GDM1 (cell line): ENCODE measurements around the gene NTM.

Experiments
- DNase-seq: peaks from one replicate; lab custom pipeline; 2025; lab: John Stamatoyannopoulos, UW

Gene NTM

DNA sequence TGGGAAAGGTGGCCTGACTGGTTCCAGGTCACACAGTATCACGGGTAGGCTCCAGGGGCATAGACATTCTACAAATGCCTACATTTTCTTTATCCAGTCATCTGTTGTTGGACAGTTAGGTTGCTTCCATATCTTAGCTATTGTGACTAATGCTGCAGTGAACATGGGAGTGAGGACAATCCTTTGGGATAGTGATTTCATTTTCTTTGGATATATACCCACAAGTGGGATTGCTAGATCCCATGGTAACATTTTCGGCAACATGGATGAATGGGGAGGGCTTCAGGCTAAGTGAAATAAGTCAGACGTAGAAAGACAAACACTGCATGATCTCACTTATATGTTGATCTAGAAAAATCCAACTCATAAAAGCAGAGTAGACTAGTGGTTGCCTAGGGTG is 744.3 kb downstream of the NTM start:
- no peak for DNase-seq

DNA sequence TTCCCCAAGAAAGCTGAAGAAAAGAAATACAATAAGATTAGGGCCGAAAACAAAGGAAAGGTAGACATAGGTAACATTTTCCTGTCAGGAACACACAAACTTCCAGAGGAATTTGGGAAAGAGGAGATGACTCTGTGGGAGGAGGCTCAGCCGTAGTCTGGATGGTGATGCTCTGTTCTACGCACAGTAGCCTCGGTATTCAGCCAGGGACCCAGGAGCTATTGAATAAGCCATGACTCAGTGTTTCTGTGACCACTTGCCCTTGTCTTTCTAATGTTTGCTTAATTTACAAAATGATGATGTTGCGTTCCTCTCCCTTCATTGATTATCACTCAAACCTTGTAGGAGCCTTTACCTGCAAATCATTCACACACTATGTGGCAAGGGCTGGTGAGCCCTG is 745.0 kb downstream of the NTM start:
- no peak for DNase-seq

- no peak for DNase-seq
Observed at GRCh38 chr11:132116516-132116915, 746.1 kb downstream of the NTM start.

DNA sequence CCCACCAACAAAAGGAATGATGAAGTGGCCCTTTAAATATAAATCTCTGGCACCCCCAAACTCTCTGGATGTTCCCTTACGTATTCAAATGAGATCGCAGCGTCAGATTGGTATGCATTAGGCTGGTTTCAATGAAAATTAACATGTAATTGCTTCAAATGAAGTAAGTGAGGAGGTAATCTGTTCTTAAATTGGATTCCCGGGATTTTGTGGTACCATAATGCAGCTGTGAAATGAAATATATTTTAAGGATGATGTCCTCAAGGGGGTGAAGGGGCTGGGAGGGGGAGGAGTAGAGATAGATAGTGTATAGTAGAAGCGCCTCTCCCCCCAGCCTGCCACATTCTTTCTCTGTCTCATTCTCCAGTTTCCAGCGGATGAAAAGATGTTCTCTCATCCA is 748.2 kb downstream of the NTM start:
- no peak for DNase-seq

GRCh38 chr11:132119573-132119972 is 749.2 kb downstream of the NTM start:
- DNase-seq: no peak

DNA sequence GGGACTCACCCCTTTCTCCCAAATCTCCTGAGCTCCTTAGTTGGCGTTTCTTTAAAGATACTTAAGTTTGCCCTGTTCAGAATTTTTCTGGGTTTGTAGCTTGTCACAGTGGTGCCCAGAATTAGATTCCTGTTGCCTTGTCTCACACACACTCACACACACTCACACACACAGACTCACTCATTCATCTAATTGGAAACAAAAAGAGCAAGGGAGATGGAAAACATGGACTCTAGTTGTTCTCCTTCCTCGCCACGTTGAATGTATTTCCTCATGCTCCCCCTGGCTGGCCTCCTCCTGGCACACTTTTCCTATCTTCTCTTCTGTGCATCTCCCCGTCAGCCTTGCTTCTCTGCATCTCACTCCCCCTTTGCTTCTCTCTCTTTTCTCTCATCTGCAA is 752.3 kb downstream of the NTM start:
- DNase-seq: no peak

GRCh38 chr11:132123449-132123848 is 753.0 kb downstream of the NTM start:
- no peak for DNase-seq

DNA sequence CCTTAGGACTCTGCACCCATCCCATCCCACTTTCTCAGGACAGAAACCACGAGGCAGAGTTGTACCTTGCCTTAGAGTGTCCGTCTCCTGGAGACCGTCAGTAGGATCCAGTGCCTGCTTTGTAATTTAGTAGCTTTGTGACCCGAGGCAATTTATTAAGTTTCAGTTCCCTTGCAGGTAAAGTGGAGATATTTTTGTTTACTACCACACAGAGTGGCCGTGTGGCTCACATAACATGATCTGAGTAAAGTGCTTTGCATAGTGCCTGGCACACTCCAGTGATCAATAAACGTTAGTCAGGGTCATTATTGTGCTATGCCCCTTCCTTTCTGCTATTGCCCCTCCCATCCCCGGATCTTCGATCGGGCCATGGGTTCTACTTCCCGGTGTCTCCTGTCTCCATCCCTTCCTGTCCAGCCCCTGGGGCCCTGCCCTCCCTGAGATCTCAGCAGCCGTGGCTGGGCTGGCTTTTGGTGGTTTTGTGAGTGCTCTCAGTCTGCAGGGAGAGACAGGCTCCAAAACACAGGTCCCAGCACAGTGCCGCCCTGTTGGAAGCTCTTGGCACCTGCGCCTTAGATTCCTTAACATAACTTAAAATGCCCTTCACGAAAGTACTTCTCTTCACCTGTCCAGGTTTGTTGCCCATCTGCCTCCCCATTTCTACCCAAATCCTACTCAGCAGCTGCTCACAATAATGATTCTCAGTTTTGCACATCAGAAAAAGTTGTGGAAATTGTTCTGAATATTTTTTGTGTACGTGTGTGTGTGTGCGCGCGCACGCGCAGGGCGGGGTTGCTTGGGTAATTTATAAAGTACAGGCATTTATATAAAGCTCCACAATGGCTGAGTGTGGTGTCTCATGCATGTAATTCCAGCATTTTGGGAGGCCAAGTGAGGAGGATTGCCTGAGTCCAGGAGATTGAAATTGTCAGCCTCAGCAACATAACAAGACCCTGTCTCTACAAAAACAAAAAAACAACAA is 753.7 kb downstream of the NTM start:
- no peak for DNase-seq

GRCh38 chr11:132125988-132126871 is 755.8 kb downstream of the NTM start:
- no peak for DNase-seq

DNA sequence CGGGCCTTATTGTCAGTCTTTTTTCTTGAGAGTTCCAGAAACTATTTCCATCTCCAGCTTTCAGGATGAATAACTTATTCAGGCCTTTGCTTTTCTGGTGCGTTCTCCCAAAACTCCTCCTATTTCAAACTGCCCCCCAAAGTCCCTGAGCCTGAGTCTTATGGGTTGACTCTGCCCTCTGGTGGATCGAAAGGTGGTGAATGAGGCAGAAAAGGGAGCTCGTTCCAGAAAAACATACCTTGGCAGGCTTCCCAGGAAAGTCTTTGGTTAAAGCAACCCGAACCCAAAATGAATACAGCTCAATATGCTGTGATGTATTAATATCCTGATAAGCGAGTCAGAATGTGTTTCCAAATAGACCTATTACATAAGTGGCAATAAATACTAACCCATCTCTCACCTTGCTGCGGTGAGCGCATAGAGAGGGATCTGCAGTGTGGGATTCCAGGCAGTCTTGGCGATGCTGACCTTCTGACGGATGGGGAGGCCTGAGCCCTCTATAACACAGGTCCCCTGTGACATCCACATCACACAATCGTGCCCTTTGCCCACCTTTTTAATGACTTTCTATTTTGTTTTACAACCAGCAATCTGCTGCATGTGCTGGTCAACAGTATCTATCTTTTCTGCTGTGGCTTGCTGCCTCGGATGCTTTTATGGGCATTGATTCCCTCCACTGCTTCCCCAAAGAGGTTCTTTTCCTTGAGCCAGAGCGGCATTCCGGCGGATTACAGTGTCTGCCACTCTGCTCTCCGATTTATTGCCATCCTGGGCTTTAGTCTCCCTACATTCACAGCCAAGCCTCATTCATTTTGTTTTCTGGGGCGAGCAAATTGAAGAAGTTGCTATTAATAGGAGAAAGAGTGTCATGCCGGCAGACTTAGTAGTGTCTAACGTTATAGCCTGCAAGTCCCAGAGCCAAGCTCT is 756.8 kb downstream of the NTM start:
- peak; percentile 3 for DNase-seq

GRCh38 chr11:132127900-132128288 is 757.5 kb downstream of the NTM start:
- no peak for DNase-seq

GRCh38 chr11:132131047-132131446 is 760.6 kb downstream of the NTM start:
- DNase-seq: no peak

DNA sequence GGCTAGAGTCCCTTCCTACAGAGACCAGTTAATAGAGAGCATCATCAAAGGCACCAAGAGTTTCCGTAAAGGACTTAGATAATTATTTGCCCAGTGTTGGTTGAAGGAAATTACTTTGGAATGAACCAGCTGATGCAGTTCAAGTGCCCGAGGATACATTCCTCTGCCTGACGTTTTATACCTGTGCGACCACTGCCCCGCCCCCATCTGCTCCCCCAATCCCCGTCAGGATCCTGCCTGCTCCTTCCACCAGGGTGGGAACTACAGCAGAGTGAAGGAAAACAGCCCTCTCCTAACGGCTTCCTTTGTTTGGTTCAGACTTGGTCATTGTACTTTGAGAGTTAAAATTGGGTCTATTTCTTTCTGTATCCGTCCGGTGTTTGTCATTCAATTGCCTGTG is 761.5 kb downstream of the NTM start:
- DNase-seq: no peak

GRCh38 chr11:132134322-132134721 is 763.9 kb downstream of the NTM start:
- no peak for DNase-seq

GRCh38 chr11:132137289-132137980 is 767.0 kb downstream of the NTM start:
- DNase-seq: no peak

DNA sequence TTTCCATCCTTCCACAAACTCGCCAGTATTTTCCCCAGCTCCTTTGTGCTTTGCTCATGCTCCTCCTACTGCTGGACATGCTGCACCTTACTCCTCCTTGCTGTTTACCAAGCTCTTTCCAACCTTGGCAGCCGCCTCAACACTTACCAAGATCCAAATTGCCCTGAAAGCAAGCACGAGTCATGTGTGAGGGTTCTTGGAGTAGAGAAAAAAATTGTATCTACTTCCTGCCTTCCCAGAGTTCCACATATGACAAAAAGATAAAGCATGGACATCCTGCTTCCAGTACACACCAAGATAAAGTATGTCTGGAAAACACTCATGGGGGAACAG is 767.5 kb downstream of the NTM start:
- DNase-seq: no peak

DNA sequence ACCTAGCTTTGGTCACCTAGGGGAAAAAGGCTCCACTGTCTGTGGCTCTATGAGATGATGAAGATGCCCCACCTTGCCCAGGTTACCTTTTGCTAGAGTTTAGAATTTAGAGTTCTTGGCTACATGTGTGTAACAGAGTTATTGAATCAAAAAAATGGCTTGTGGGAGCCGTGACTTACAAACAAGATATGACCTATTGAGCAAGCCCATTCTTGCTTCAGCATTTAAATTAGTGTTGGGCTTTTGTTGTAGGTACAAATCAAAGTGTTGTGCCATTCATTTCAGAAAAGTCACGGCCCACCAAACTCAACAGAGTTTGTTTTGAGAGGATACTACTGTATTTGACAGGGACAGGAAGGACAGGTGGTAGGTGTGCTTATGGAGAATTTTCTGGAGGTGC is 768.8 kb downstream of the NTM start:
- no peak for DNase-seq

DNA sequence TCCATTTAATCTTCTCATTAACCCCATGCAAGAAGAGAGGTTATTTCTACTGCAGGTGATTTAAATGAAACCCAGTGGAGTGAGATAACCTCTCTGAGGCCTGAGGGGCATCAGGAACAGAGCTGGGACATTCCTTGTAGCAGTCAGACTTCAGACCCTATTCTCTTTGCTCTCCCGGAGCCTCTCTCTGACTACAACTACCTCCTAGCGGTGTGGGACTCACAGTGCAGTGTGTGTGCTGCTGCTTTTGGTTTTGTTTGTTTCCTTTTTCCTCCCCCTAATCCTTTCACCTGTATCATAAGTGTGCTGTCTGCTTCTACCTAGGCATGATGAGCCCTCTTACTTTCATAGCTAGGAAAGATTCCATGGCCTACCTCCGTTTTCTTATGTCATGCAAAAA is 769.6 kb downstream of the NTM start:
- DNase-seq: no peak

- DNase-seq: no peak
Observed at GRCh38 chr11:132142121-132142520, 771.7 kb downstream of the NTM start.

- DNase-seq: no peak
Observed at GRCh38 chr11:132142554-132142953, 772.1 kb downstream of the NTM start.

GRCh38 chr11:132147464-132147863 is 777.0 kb downstream of the NTM start:
- no peak for DNase-seq
